LHCN-M2 (cell line): Measurements from ENCODE around the gene ADGRA3. TPM values are rescaled to one million over a fixed set of nuclear protein-coding genes. Genes with fewer than 3 reads are reported as not detected.
"Not testable (repeated sequence)": the region's sequence is repeated elsewhere in the genome, so short reads cannot be mapped to it uniquely, and the experiment has no call there.

Experiments used
- DNase-seq: peaks from one replicate; pipeline ENCODE4 v3.0.0-alpha.2; 2012; ENCODE audit warnings: low read depth
- total RNA-seq: library from RNA; depleted of rRNA; stranded (reverse); fragments of >200 nt; gene quantifications from 2 replicates; pipeline ENCODE4 v1.2.3, GENCODE V29; 2014

ADGRA3 gene
- total RNA-seq, 1 experiment from 2014 or later: 29.2 TPM

DNA sequence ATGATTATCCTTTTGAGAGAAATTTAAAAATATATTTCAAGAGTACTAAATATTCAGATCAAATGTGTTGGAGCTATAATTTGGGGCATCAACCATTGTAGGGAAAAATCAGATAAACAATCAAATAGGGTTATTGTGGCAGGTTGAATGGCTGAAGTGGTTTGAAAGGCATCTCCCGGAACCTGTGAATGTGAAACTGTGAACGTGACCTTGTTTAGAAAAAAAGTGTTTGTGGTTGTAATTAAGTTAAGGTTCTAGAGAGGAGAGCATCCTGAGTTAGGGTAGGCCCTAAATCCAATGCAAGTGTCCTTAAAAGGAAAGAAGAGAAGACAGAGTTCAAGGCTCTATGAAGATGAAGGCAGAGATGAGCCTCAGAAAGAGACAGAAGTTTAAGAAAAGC lies 37.4 kb downstream of the ADGRA3 start:
- no peak for DNase-seq

DNA sequence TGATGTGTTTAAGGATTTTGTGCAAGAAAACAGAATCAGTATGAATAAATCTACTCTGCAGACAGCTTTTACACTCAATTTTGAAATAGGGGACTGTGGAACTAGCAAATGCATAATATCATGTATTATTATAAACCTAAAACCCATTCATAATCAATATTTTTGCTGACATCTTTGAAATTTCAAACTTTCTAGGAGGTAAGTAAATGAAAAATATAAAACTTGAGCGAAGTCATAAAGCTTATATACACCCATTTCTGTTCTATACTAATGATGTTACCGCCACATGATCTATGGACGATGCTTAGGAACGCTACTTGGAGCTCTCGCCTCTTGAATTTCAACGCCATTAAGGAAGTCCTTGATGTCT lies 38.1 kb downstream of the ADGRA3 start:
- no peak for DNase-seq

DNA sequence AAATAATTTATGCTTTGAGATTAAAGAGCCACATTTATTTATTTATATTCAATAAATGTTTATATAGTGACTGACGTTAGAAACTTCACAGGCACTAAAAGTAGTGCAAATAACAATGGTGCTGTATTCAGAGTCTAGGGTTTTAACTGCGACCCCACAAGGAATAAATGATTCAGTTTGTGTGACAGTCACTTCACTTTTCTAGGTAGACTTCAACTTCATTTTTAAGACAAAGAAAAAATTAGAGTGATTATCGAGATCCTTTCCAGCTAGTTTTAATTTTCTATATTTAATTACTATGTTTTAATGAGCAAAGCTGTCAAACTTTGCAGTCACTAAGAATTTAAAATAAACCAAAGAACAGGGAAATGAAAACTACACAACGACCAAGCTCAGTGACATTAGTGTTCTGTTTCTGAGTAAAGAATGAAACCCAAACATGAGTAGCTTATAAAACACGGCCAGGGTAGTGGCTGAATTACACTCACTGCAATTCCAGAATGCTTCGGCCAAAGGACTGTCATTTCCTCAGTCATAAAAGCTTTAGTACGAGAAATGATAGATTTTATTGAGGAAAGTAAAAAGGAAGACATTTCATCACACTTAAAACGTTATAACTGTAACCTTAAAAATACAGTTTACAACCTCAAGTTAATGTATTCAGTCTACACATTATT lies 38.6 kb downstream of the ADGRA3 start:
- DNase-seq: no peak

DNA sequence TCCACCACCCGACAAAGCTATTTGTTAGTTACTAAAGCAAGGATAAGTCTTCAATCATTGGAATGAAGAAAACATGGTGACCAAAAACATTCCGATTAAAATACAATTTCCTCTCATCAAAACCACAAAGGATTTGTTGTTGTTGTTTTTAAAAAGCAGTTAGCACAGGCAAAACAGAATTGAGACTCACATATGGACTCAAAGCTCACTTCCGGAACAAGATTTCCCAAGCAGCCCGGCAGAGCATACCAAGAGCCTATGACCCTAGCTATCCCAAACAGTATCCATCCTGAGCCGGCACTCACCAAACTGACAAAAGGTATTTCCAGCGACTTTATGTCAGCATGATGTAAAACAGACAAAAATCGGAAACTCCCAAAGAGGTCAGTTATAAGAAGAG lies 39.9 kb downstream of the ADGRA3 start:
- no peak for DNase-seq

DNA sequence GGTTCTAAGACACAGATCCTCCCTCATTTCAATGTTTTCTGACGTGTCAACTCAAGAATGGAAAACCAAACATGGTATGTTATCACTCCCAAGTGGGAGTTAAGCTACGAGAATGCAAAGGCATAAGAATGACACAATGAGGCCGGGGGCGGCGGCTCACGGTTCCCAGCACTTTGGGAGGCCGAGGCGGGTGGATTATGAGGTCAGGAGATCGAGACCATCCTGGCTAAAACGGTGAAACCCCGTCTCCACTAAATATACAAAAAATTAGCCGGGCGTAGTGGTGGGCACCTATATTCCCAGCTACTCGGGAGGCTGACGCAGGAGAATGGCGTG lies 40.6 kb downstream of the ADGRA3 start:
- DNase-seq: not testable (repeated sequence)

DNA sequence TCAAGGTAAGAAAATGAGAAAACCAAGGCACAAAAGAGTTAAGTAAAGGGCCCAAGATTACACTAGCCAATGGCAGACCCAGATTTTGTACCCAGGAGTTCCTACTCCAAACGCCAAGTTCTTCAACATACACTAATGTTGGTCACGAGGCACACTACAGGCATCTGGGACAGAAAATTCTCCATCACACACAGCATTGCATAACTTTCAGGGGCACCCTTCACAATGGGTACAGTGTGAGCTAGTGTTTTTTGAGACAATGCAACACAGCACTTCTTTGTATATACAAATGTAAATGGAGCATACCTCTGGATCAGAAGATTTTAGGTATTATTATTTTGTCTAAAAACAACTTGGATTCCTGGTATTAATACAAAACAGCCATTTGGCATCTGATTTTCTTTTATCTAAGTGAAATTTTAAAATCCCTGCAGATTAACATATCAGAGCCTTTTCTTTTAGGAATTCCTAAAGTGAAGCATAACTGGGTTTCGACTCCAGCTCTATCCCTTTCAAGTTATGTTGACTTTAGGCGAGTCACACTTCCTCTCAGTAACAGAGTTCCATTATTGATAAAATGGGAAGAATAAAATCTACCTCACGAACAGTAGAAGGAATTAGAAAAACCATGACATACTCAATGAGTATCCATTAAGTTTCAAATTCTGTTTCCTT lies 41.1 kb downstream of the ADGRA3 start:
- no peak for DNase-seq

DNA sequence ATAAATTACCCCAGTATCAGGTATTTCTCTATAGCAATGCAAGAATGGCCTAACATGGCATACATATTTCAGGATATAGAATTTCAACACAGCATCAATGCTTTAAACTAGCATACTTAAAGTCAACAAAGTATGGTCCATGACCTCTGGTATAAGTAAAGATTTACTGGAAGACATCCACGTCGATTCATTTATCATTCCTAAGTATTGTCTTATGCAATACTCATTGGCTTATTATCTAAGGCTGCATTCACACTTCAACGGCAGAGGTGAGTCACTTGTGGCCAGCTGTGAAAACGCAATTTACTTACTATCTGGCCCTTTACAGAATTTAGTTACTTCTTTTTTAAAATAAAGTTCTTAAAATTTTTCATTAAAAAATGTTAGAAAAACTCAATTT lies 42.6 kb downstream of the ADGRA3 start:
- DNase-seq: peak; percentile 72

DNA sequence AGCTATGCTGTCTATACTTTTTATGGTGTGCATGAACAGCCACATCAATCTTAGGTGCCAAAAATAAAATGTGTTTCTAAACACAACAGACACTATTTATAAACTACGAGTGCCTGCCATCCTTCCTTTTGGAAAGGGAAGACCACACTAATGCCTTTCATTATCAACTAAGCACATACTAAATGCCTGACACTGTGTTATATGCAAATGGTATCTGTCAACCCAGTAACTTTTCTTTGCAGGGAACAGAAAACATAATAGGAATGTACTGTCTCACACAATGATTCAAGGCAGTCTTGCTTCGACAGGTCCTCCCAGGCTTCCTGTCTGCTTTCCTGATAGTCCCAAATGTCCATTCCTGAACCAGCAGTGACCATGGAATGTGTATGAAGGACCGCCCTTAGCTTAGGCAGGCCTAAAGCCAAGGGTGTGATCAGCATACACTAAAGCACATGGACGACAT lies 43.8 kb downstream of the ADGRA3 start:
- no peak for DNase-seq

DNA sequence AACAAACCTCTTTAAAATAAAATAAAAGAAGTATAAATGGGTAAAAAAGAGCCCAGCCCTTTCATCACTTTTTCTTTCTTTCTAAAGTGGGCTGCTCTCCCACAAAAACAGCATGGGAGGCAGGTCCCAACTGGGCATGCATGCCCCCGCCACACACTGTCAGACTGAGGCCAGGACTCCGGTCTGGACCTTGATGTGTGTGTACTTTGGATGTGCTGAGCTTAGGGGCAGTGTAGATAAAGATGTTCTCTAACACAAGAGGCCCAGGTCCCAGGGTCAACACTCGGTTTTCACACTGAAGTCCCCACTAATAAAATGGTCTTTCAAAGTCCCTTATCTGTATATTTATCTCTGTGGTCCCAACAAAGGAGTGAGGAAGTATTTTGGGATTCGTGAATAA lies 44.4 kb downstream of the ADGRA3 start:
- DNase-seq: no peak

DNA sequence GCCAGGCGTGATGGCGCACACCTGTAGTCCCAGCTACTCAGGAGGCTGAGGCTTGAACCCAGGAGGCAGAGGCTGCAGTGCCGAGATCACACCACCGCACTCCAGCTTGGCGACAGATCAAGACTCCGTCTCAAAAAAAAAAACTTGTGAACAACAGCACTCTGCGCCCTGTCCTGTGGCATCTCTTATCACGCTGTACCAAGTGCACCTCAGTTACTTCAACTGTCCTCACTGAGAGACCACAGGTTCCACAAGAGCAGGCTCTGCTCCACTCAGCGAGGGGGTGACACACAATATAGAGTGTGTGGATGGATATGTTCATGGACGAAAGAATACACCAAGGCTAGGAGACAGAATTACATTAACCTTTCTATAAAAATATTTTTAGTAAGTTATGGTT lies 49.3 kb downstream of the ADGRA3 start:
- no peak for DNase-seq

DNA sequence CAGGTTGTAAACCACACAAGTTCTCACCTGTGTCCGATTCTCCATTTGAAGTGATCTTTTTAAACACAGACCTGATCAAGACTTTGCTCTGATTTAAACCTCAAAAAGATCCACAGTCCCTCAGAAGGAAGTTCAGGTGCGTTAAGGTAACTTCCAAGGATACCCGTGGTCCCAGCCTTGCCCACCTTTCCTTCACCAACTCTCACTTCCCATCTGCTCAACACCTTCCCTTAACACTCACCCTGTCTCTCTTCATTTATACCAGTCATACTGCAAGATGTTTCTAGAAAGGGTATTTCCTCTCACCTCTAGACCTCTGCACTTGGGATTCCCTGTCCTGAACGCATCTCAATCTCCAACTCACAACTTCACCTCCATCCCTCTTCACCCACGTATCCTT lies 49.9 kb downstream of the ADGRA3 start:
- no peak for DNase-seq

DNA sequence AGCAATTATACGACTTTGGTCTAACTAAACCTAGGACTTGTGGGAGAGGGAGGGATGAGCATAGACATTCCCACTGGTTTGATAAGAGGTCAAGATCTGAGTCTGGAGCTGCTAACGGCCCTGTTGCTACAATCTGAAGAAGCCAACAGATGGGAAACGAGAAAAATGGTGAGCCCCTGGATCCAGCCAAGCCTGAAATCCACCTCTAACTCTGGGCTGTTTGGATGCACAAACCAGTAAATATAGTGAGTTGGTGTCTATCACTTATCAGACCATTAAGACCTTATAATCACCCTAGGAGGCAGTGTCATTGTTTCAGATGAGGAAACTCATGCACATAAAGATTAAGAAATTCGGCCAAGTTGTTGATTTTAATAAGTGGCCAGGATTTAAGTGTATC lies 50.5 kb downstream of the ADGRA3 start:
- DNase-seq: no peak

DNA sequence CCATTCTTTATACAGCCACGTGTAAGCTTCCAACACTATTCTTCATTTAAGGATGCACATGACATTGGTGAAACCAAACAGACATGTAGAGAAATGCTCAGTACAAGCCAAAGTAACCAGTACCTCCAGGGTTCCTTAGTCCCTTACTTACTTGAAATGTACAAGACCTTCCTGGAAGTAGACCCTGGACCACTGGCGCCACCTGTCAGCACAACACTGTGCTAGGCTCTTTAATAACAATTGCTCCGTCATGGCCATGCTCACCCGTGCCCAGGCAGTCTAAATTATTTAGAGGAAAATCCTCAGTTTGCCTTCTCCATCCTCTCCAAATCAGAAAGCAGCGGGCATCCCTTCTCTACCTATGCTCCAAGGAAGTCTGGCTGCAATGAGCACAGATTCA lies 52.7 kb downstream of the ADGRA3 start:
- no peak for DNase-seq

DNA sequence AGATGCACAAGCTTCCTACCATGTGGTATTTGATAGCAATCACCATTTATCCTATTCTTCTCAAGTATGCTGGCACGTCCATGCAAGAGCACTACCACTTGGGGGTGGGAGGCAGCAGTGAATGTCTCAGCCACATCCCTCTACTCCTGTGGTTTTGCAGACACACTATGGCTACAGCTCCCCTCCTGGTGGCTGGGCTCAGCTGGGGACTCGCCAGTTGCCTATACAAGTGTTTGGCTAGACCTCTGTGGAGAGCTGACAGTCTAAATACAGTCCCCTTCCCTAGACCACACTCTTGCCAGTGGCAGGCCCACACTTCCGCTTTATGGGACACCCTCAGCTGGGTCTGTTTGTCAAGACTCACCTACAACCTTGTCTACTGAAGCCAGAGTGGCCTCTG lies 53.2 kb downstream of the ADGRA3 start:
- DNase-seq: no peak

DNA sequence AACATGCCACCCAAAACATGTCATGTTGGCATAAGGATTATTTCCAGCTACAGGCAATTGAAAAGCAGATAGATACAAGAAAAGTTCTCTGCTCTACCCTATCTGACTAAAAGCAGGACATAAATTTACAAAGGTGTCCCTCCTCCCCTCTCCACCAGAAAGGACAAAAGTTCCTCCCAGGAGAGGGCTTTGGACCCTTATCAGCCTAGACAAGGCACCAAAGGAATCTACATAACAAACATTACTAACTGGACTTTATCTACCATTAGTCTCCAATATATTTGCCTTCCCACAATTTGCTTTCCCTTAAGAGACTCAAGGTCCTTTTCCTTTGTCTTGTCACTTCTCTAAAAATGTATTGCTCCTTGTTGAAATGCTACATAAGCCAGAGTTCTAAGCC lies 55.6 kb downstream of the ADGRA3 start:
- no peak for DNase-seq

DNA sequence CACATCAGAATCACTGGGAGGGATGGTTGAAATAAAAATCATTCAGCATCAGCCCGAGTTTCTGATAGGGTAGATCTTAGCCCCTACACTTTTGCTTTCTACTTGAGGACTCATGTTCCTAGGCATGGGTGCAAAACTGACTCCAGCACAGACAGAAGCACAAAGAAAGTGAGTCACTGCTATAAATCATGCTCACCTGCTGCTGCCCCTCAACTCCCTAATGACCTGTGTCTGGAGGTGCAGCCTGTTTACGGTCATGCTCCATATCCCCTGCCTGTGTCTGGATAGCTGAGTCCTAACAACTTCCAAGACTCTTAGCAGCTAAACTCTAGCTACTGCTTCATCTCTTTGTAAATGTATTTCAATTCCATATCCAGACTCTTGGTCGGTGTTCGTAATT lies 57.8 kb downstream of the ADGRA3 start:
- DNase-seq: peak; percentile 89

DNA sequence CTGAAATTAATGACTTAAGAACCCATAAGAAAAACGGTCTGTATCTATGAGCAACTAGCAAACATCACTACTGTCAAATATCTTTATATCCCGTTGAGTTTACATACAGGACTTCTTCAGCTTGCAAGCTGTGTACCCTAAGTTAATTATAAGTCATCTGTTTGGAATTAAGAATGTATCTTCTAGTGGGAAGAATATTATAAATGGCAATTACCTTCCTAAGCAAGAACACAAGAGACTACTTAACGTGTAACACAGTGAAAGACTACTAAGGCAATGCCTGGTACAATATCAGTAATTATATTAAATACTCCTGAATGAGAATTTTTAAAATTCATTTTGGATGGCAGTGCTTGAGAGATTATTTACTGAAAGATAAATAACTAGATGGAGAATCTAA lies 58.5 kb downstream of the ADGRA3 start:
- DNase-seq: no peak

DNA sequence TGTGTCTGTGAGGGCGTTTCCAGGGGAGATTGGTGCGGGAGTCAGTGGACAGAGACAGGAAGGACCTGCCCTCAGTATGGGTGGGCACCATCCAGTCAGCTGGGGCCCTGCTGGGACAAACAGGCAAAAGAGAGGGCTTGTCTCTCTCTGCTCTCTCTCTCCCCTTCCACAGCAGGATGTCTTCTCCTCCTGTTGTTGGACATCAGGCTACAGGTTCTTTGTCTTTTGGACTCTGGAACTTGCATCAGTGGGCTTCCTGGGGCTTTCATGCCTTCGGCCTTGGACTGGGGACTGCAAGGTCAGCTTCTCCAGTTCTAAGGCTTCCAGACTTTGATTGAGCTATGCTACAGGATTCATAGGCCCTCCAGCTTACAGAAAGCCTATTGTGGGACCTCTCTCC lies 59.6 kb downstream of the ADGRA3 start:
- DNase-seq: no peak

DNA sequence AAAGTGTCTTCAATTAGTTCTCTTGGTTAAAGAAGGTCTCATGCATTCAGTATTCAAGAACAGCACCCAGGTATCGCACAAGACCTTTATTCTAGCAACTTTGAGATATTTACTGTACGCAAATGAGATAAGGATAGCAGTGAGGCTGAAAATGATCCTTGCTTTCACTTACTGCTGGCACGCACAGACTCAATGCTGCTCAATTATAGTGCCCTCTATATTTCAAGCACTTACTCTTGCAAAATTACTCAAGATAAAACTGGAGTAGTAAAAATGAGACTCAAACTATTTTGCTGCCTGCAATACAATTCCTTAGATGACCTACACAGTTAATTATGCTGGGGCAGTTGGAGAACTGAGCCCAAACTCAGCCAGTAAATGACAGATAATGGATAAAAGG lies 60.9 kb downstream of the ADGRA3 start:
- DNase-seq: no peak

DNA sequence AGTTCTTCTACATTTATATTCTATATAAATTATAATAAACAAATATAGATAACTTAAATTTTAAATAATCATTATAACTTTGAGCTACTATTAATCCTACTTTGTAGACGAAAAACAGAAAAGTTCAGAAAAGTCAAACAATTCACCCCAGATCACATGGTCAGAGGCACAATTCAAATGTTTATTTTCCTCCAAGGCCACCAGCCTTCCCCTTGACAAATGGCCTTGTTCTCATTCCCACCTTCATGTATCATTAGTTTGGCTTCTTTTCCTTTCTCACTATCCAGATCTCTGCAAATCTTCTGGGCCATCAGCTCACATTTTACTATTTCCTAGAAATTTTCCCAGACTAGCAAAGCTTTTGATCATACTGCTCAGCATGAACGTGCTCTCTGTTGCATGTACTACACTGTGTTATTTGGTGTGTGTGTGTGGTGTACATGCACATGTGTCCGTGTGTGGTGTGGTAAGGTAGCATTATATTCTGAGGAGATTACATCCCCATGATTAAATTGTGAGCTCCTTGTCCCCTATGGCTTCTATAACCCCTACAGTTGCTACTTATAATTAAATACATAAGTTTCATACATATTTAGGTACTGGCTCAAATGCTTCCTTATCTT lies 61.5 kb downstream of the ADGRA3 start:
- no peak for DNase-seq

DNA sequence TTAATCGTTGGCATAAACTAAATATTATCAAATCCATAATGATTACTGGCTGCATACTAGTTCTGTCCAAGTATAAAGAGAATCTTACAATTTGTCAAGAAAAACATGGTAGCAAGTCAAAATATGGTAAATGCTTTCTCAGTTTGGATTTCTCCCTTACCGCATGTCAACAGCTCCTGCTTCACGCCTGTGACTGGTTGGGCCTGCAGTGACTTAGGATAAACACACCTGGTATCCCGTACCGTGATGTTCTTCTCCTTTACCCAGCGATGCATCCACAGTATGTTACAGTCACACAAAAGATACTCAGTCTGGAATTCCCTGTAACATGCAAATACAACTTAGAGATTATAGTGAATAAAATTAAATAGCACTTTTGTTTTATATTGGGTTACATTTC lies 71.1 kb downstream of the ADGRA3 start:
- no peak for DNase-seq

DNA sequence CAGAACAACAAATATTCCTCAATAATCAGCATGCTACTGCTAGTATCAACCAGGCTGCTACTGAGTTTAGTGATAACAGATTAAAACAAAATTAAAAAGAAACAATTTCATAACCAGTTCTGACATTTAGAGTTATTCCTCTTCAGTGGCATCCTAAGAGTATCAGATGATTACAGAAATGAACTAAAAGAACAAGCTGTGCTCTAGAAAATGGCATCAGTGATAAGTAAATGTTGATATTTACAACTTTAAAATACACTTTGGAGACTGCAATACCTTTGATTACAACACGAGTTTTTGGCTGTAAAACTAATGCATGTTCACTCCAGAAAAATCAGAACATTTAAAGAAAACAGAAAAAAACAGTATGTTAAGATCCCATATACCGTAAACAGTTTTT lies 72.9 kb downstream of the ADGRA3 start:
- no peak for DNase-seq

DNA sequence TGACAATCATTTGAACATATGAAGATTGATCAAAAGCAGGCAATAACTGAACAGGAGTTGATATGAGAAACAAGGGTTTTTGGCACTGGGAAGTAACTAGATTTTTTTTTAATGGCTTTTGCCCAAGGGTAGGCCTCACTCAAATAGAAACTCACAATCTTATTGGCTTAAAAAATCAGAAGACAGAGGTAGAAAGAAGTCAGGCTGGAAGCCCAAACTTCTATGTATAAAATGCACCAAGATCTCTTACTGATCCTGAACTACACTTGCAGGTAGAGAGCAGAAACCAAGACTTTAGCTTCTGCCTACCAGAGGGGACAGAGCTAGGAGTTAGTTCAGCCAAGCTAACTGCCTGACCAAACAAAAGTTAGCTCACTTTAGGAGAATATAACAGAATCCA lies 74.9 kb downstream of the ADGRA3 start:
- DNase-seq: no peak
